Measurements from ENCODE around the gene OR56A3. TPM values are rescaled to one million over a fixed set of nuclear protein-coding genes. Genes with fewer than 3 reads are reported as not detected.

OR56A3 gene, protein sequence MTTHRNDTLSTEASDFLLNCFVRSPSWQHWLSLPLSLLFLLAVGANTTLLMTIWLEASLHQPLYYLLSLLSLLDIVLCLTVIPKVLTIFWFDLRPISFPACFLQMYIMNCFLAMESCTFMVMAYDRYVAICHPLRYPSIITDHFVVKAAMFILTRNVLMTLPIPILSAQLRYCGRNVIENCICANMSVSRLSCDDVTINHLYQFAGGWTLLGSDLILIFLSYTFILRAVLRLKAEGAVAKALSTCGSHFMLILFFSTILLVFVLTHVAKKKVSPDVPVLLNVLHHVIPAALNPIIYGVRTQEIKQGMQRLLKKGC
- polyA plus RNA-seq = not detected

DNA sequence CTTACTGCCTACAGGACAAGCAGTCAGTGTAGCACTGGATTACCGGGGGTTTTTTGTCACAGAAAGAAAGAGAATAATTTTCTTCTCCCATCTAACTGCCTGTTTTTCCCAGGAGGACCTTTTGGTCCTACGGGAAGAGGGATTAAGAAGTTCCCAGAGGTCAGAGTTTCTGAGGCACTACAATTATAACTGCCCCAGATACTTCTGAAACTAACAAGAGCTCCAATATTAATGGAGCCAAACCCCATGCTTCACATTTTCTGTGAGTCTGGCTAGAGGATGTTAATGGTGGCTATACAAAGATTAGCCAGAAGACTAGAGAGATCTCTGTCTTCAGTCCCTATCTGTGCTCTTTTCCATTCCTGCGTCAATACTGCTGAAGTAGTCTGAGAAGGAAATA lies at the start of gene OR56A3:
Gene OR56A3 (plus strand): TSS at position 301 of the 400 bp plus-strand sequence. CDS start 5,096 bp downstream, outside the sequence.
- Mint-ChIP-seq H3K27ac (no peak within 1 kb of the TSS), H3K4me1 (no peaks in the 10 kb centered on the region), H3K36me3 (no peaks in the 10 kb centered on the region), H3K27me3 (peaks cover 5% of the 10 kb centered on the region), H3K4me3 (no peak within 1 kb of the TSS), H3K9me3 (peaks cover 0 to 5% (median 2%) of the 10 kb centered on the region in 3 donors)

DNA sequence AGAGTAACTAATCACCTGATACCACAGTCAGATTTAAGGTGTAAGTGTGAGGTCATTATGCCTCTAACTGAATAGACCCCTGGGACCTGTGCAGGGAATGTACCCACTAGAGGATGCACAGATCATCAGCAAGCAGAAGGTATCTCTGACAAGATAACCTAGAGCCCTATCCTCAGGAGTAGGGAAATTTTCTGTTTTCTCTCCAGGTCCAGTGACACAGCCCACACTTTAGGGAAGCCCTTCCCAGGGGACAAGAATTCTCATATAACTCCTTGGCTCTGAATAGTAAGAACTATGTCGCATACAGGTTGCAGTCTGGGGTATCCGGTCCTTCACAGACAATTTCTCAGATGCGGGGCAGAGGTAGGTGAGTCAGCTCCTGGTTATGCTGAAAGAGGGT lies 49.1 kb upstream of the OR56A3 start, which contains the start of gene OR52E5:
Gene OR52E5 (plus strand): TSS at position 301 of the 400 bp plus-strand sequence. CDS start 7,569 bp downstream, outside the sequence.
- Mint-ChIP-seq H3K9me3 (no peaks in the 10 kb centered on the region), H3K4me3 (no peak within 1 kb of the TSS), H3K27ac (no peak within 1 kb of the TSS), H3K4me1 (no peaks in the 10 kb centered on the region), H3K36me3 (no peaks in the 10 kb centered on the region), H3K27me3 (no peaks in the 10 kb centered on the region)

DNA sequence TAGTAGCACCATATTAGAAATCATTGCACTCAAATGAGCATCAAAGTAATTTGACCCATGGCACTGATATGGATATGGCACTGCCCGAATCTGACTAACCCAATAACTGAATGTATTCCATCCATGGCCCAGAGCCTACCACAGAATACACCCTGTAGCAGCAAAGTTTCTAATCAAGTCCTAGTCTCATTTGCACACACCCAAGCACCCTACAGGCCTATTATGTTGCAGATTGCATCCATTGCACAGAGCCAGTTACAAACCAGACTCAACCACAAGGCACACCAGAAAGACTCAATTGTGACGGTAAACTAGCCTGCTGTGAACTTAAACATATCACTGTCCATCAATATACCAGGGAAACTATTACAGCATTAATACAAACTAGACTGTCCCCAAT lies 42.5 kb upstream of the OR56A3 start:
- H3K36me3 Mint-ChIP-seq = no peaks in the 10 kb centered on the region
- H3K4me1 Mint-ChIP-seq = no peaks in the 10 kb centered on the region
- H3K9me3 Mint-ChIP-seq = peaks cover 0 to 2% (median 0%) of the 10 kb centered on the region in 3 donors
- no peaks in the 10 kb centered on the region for H3K27me3 Mint-ChIP-seq
- H3K27ac Mint-ChIP-seq = no peak overlapping the region
- no peak overlapping the region for H3K4me3 Mint-ChIP-seq

DNA sequence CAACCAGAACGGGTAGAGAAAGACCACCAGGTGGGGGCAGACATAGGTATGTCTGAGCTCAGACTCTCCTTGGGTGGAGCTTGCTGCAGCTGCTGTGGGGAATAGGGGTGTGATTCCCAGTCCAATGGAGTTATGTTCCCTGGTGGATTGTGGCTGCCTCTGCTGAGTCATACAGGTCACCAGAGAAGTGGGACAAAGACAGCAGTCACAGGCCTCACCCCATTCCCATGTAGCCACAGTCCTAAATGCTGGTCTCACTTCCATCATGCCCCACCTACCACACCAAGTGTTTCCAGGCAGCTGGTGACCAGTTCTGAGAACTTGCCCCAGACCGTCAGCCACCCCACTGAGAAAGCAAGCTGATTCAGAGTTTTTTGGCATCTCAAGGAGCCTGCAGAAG lies 31.5 kb upstream of the OR56A3 start:
- Mint-ChIP-seq H3K36me3 (no peaks in the 10 kb centered on the region), H3K4me1 (peaks cover 0 to 2% (median 0%) of the 10 kb centered on the region in 3 donors), H3K27me3 (peaks cover 4% of the 10 kb centered on the region), H3K27ac (no peak overlapping the region), H3K4me3 (no peak overlapping the region), H3K9me3 (peaks cover 0 to 2% (median 1%) of the 10 kb centered on the region in 3 donors)

DNA sequence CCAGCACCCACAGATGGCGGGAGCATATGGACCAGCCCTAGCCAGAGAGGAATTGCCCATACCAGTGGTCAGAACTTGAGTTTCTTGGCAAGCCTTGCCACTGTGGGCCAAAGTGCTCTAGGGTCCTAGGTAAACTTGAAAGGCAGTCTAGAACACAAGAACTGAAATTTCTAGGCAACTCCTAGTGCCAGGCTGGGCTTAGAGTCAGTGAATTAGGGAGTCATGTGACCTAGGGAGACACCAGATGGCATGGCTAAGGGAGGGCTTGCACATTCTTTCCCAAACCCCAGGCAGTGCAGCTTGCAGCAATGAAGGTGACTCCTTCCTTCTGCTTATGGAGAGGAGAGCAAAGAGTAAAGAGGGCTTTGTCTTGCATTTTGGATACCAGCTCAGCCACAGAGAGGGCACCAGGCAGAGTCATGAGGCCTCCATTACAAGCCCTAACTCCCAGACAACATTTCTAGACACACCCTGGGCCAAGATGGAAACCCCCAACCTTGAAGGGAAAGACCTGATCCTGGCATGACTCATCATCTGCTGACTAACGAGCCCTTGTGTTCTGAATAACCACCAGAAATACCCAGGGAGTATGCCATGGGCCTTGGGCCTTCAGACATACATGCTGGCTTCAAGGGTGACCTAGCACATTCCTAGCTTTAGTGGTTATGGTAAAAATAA lies 19.2 kb upstream of the OR56A3 start:
- H3K9me3 Mint-ChIP-seq = peaks cover 0 to 12% (median 7%) of the 10 kb centered on the region in 3 donors
- no peaks in the 10 kb centered on the region for H3K36me3 Mint-ChIP-seq
- H3K4me1 Mint-ChIP-seq = no peaks in the 10 kb centered on the region
- no peak overlapping the region for H3K4me3 Mint-ChIP-seq
- no peak overlapping the region for H3K27ac Mint-ChIP-seq
- no peaks in the 10 kb centered on the region for H3K27me3 Mint-ChIP-seq

DNA sequence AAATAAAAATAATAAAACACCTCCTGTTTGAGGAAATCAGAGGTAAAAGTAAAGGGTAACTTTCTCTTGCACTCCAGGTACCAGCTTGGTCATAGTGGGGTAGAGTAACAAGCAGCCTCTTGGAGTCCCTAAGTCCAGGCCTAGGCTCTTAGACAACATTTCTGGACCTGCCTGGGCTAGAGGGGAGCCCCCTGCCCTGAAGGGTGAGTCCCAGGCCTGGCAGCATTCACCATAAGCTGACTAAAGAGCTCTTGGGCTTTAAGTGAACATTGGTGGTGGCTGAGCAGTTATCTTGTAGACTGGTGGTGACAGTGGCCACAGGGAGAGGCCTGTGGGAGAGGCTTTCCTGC lies 18.6 kb upstream of the OR56A3 start:
- Mint-ChIP-seq H3K27me3 (no peaks in the 10 kb centered on the region), H3K9me3 (peaks cover 1 to 12% (median 11%) of the 10 kb centered on the region in 3 donors), H3K36me3 (no peaks in the 10 kb centered on the region), H3K27ac (no peak overlapping the region), H3K4me3 (no peak overlapping the region), H3K4me1 (no peaks in the 10 kb centered on the region)

DNA sequence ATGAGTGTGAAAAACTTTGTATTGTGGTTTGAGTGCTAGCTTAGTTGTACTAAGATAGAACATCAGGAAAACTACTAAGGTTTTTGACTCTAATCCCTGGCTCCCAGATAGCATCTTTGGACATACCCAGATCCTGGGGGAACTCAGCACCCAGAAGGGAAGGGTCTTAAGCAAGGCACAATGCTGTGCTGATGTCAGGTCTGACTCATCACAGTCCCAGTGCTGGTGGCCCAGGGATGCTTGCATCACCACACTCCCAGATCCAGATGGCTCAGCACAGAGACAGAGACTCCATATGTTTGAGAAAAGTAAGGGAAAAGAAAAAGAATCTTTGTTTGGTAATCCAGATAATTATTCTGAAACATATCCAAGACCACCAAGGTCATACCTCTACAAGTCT lies 18.3 kb upstream of the OR56A3 start:
- H3K27ac Mint-ChIP-seq = no peak overlapping the region
- no peaks in the 10 kb centered on the region for H3K27me3 Mint-ChIP-seq
- H3K4me3 Mint-ChIP-seq = no peak overlapping the region
- H3K9me3 Mint-ChIP-seq = peaks cover 2 to 12% (median 11%) of the 10 kb centered on the region in 3 donors
- no peaks in the 10 kb centered on the region for H3K36me3 Mint-ChIP-seq
- no peaks in the 10 kb centered on the region for H3K4me1 Mint-ChIP-seq

DNA sequence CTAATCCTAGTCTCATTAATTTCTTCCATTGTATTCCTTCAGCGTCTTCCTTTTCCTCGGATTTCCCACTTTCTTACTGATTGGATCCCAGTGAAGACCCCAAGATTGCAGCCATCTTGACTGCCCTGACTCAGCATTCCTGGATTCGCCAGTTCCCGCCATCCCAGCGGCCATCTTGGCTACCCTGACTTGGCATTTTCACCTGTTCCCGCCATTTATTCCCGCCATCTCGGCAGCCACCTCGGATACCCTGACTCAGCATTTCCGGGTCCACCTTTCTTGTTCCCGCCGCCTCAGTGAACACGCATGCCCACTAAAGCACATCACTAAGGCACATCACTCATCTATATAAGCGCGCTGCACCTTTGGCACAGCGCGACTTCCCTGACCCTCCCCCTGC lies 13.8 kb upstream of the OR56A3 start:
- Mint-ChIP-seq H3K4me3 (no peak overlapping the region), H3K36me3 (no peaks in the 10 kb centered on the region), H3K9me3 (peaks cover 2 to 14% (median 12%) of the 10 kb centered on the region in 3 donors), H3K4me1 (no peaks in the 10 kb centered on the region), H3K27ac (peak overlapping the region in 1 of 3 donors; percentile 1), H3K27me3 (peaks cover 2% of the 10 kb centered on the region)

DNA sequence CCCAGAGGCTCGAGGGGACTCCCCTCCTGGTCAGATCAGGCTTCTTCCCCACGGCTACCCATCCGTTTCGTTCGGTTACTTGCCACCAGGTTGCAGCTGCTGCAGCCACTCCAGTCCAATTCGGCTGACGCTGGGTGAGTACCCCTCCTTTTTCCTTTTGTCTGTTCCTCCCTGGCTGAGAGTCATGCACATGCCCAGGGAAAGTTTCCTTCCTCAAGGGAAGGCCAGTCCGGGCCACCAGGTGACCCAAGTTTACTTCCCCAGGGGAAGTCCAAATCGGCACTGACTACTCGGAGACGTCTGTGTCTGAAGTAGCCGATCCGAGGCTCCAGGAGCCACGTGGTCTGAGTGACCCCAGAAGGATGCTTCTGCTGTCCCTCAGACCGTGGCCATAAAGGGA lies 13.2 kb upstream of the OR56A3 start:
- Mint-ChIP-seq H3K27ac (no peak overlapping the region), H3K9me3 (peaks cover 2 to 14% (median 9%) of the 10 kb centered on the region in 3 donors), H3K4me1 (no peaks in the 10 kb centered on the region), H3K36me3 (no peaks in the 10 kb centered on the region), H3K27me3 (peaks cover 2% of the 10 kb centered on the region), H3K4me3 (no peak overlapping the region)

DNA sequence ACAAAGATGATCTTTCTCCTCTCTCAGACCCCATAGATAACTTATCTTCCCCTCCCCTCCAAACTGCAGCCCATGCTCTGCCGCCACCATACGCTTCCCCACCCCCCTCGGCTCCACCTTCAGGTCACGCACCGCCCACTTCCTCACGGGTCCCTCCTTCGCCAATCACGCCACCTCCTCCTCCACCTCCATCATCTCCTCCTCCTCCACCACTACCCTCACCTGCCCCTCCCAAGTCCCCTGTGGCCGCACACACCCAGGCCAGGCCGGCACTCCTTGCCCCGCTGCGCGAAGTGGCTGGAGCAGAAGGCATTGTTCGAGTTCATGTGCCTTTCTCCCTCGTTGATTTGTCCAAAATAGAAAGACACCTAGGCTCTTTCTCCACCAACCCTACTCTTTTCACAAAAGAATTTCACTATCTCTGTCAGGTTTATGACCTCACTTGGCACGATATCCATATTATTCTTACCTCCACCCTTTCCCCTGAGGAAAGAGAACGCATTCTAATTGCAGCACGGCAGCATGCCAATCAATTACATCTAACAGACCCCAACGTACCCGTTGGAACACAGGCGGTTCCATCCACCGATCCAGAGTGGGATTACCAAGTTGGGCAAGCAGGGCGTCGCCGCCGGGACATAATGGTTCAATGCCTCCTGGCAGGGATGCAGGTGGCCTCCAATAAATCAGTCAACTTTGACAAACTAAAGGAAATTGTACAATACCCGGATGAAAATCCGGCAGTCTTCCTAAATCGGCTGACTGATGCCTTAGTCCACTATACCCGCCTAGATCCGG lies 12.3 kb upstream of the OR56A3 start:
- no peak overlapping the region for H3K4me3 Mint-ChIP-seq
- H3K4me1 Mint-ChIP-seq = no peaks in the 10 kb centered on the region
- H3K36me3 Mint-ChIP-seq = no peaks in the 10 kb centered on the region
- no peak overlapping the region for H3K27ac Mint-ChIP-seq
- peaks cover 2% of the 10 kb centered on the region for H3K27me3 Mint-ChIP-seq
- peaks cover 2 to 14% (median 5%) of the 10 kb centered on the region in 3 donors for H3K9me3 Mint-ChIP-seq

DNA sequence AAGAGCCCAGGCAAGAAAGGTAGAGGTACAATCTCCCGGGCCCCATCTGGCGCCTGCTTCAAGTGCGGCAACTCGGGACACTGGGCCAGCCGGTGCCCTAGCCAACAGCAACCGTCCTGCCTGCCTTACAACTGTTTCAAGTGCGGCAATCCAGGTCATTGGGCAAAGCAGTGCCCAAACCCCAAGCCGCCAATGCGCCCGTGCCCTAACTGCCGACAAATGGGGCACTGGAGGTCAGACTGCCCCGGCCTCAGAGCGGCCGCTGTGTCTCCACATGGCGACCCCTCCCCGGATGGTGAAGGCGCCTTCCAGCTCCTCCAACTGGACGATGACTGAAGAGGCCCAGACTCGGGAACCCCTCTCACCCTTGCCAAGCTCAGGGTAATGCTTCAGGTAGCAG lies 11.4 kb upstream of the OR56A3 start:
- Mint-ChIP-seq H3K4me3 (no peak overlapping the region), H3K36me3 (no peaks in the 10 kb centered on the region), H3K9me3 (peaks cover 0 to 11% (median 3%) of the 10 kb centered on the region in 3 donors), H3K27me3 (peaks cover 2% of the 10 kb centered on the region), H3K27ac (no peak overlapping the region), H3K4me1 (no peaks in the 10 kb centered on the region)

DNA sequence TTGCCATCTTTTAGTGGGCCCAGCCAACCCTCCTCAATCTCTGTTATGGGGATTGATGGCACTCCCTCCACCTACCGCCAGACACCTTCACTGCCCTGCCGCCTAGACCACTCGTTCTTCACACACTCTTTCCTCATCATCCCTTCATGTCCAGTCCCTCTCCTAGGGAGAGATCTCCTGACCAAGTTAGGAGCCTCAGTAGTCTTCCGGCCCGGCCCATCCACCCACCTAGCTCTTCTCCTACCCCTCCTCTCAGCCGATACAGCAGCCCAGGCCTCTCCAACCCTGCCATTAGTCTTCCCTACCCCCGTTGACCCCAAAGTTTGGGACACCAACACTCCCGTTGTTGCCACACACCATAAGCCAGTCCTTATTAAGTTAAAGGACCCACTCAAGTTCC lies 11.0 kb upstream of the OR56A3 start:
- H3K27me3 Mint-ChIP-seq = peaks cover 2% of the 10 kb centered on the region
- peaks cover 0 to 11% (median 3%) of the 10 kb centered on the region in 3 donors for H3K9me3 Mint-ChIP-seq
- no peaks in the 10 kb centered on the region for H3K36me3 Mint-ChIP-seq
- peak overlapping the region in 1 of 3 donors; percentile 35 for H3K27ac Mint-ChIP-seq
- H3K4me3 Mint-ChIP-seq = no peak overlapping the region
- no peaks in the 10 kb centered on the region for H3K4me1 Mint-ChIP-seq

DNA sequence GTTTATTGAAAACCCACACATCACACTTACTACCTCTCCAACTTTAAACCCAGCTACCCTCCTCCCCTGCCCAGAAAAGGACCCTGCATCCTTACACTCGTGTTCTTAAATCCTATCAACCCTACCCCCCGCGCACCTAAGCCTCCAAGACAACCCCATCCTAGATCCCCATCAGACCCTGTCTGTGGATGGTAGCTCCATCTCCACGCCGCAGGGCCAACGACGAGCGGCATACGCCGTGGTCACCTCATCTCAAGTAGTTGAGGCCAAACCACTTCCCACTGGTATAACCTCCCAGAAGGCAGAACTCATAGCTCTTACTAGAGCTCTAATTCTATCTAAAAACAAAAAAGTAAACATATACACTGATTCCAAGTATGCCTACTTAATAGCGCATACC lies 9.4 kb upstream of the OR56A3 start:
- Mint-ChIP-seq H3K36me3 (no peaks in the 10 kb centered on the region), H3K4me1 (no peaks in the 10 kb centered on the region), H3K27ac (no peak overlapping the region), H3K27me3 (peaks cover 2% of the 10 kb centered on the region), H3K4me3 (peak overlapping the region in 1 of 4 donors; percentile 58), H3K9me3 (peaks cover 0 to 18% (median 3%) of the 10 kb centered on the region in 3 donors)

DNA sequence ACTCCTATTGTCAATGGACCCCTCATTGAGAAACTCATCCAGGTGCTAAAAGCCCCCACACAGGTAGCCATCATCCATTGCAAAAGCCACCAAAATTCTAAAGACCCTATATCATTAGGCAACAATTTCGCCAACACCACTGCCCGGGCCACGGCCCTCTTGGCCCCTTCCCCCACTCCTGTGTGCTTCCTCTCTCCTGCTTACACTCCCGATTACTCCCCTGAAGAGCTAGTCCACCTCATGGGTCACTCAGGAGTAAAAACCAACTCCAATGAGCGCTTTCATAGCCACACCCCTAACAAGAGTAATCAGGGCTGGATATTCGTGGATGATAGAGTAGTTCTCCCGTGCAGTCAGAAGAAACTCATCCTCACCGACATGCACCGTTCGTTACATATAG lies 8.9 kb upstream of the OR56A3 start:
- Mint-ChIP-seq H3K27me3 (peaks cover 2% of the 10 kb centered on the region), H3K9me3 (peaks cover 0 to 17% (median 5%) of the 10 kb centered on the region in 3 donors), H3K27ac (no peak overlapping the region), H3K36me3 (no peaks in the 10 kb centered on the region), H3K4me1 (no peaks in the 10 kb centered on the region), H3K4me3 (no peak overlapping the region)
